A549 (cell line): ENCODE measurements around the gene MYBPC1.

Experiments
- CHD2 ChIP-seq: fragments of 150-350 bp; IDR thresholded peaks from 2 replicates; pipeline ENCODE4 v1.6.1; 2014; ENCODE audit warnings: low read length; ENCODE audit not compliant: partially characterized antibody
- CTCF ChIP-seq: fragments of >200 bp; sonication (Bioruptor Twin); formaldehyde crosslinking; IDR thresholded peaks from 3 replicates; pipeline ENCODE4 v1.5.1; 2016
- NR3C1 ChIP-seq: fragments of >200 bp; sonication (Bioruptor Twin); formaldehyde crosslinking; IDR thresholded peaks from 3 replicates; pipeline ENCODE4 v1.6.1; 2017
- RAD21 ChIP-seq, 2 experiments: fragments of >200 bp in 1 of 2; sonication (Bioruptor Twin) in 1 of 2; formaldehyde crosslinking in 1 of 2; IDR thresholded peaks in 1 of 2; conservative IDR thresholded peaks in 1 of 2; 2 replicates in 1 of 2; 3 replicates in 1 of 2; pipeline ENCODE4 v1.6.1; 2012 to 2018; ENCODE audit warnings: inconsistent platforms in 1 of 2
- REST ChIP-seq: fragments of 200-600 bp; sonication (generic); IDR thresholded peaks from 2 replicates; pipeline ENCODE4 v1.6.1; 2016; ENCODE audit warnings: antibody characterized with exemption, mild to moderate bottlenecking, moderate library complexity
- SMC3 ChIP-seq: fragments of >200 bp; sonication (Bioruptor Twin); formaldehyde crosslinking; IDR thresholded peaks from 3 replicates; pipeline ENCODE4 v1.6.1; 2018; ENCODE audit warnings: inconsistent platforms

GRCh38 chr12:101628676-101629075 lies 33.9 kb downstream of the MYBPC1 start:
- no peak for TF ChIP-seq RAD21 (conservative IDR thresholded peaks at IDR 0.05 in 1 of 2, IDR thresholded peaks at IDR 0.05 in 1 of 2)
- TF ChIP-seq CTCF = no peak
- TF ChIP-seq CHD2 = no peak
- TF ChIP-seq NR3C1 = no peak
- no peak for TF ChIP-seq REST
- no peak for TF ChIP-seq SMC3
